HUES64 (cell line): ENCODE results near the gene ATP11A.

Experiments used
- H3K27ac ChIP-seq: 2 replicates; pipeline ENCODE4 v1.7.0; 2013; ENCODE audit warnings: low read depth, low read length, inconsistent platforms
- H3K27me3 ChIP-seq: 2 replicates; pipeline ENCODE4 v1.6.1; 2013; ENCODE audit warnings: mild to moderate bottlenecking, low read length; ENCODE audit not compliant: insufficient read depth
- H3K36me3 ChIP-seq: 2 replicates; pipeline ENCODE4 v1.6.1; 2013; ENCODE audit warnings: mild to moderate bottlenecking, low read length; ENCODE audit not compliant: insufficient read depth
- H3K4me1 ChIP-seq: 2 replicates; pipeline ENCODE4 v1.6.1; 2013; ENCODE audit warnings: mild to moderate bottlenecking, low read length, moderate library complexity; ENCODE audit not compliant: insufficient read depth
- H3K4me3 ChIP-seq: 2 replicates; pipeline ENCODE4 v1.5.1; 2013; ENCODE audit warnings: mild to moderate bottlenecking, low read length, moderate library complexity
- H3K9ac ChIP-seq: 2 replicates; pipeline ENCODE4 v1.6.1; 2013; ENCODE audit warnings: mild to moderate bottlenecking, low read depth, low read length
- H3K9me3 ChIP-seq: 2 replicates; pipeline ENCODE4 v1.6.1; 2013; ENCODE audit warnings: low read depth, low read length; ENCODE audit not compliant: insufficient read depth
- WGBS: fragments of 150-250, 120-280 bp; methylation state at CpG from one replicate; pipeline ENCODE4 v1.1.7; 2013; ENCODE audit warnings: missing lambda C conversion rate; 5-methylcytosine and 5-hydroxymethylcytosine counted together

Gene ATP11A

GRCh38 chr13:112768795-112769481, 79.1 kb downstream of the ATP11A start:
- Histone ChIP-seq H3K4me1 (peaks cover 8% of the 10 kb centered on the region; the same call in 1 of the 2 replicates), H3K9me3 (no peaks in the 10 kb centered on the region), H3K27me3 (no peaks in the 10 kb centered on the region), H3K9ac (no peak overlapping the region), H3K4me3 (no peak overlapping the region), H3K36me3 (no peaks in the 10 kb centered on the region), H3K27ac (no peak overlapping the region)
- WGBS = 86% methylated on average over 25 of the region's 25 CpGs

- Histone ChIP-seq H3K36me3 (no peaks in the 10 kb centered on the region), H3K27me3 (no peaks in the 10 kb centered on the region), H3K27ac (no peak overlapping the region), H3K4me1 (peaks cover 8% of the 10 kb centered on the region; the same call in 1 of the 2 replicates), H3K9me3 (no peaks in the 10 kb centered on the region), H3K4me3 (no peak overlapping the region), H3K9ac (no peak overlapping the region)
- 87% methylated on average over 18 of the region's 18 CpGs for WGBS
Measured at GRCh38 chr13:112769615-112770014, 79.8 kb downstream of the ATP11A start.

- Histone ChIP-seq H3K9me3 (no peaks in the 10 kb centered on the region), H3K27me3 (no peaks in the 10 kb centered on the region)
- WGBS = 89% methylated on average over 26 of the region's 26 CpGs
Measured at GRCh38 chr13:112770504-112770903, 80.7 kb downstream of the ATP11A start.

GRCh38 chr13:112771139-112771876, 81.5 kb downstream of the ATP11A start:
- Histone ChIP-seq H3K4me1 (peaks cover 5% of the 10 kb centered on the region), H3K36me3 (no peaks in the 10 kb centered on the region), H3K9ac (no peak overlapping the region), H3K27ac (no peak overlapping the region), H3K4me3 (no peak overlapping the region), H3K27me3 (no peaks in the 10 kb centered on the region), H3K9me3 (no peaks in the 10 kb centered on the region)
- 91% methylated on average over 20 of the region's 20 CpGs for WGBS

More at GRCh38 chr13:112770504-112770903, 80.7 kb downstream of the ATP11A start:
- Histone ChIP-seq H3K4me1 (peaks cover 8% of the 10 kb centered on the region), H3K4me3 (no peak overlapping the region), H3K27ac (no peak overlapping the region), H3K9ac (no peak overlapping the region), H3K36me3 (no peaks in the 10 kb centered on the region)

DNA sequence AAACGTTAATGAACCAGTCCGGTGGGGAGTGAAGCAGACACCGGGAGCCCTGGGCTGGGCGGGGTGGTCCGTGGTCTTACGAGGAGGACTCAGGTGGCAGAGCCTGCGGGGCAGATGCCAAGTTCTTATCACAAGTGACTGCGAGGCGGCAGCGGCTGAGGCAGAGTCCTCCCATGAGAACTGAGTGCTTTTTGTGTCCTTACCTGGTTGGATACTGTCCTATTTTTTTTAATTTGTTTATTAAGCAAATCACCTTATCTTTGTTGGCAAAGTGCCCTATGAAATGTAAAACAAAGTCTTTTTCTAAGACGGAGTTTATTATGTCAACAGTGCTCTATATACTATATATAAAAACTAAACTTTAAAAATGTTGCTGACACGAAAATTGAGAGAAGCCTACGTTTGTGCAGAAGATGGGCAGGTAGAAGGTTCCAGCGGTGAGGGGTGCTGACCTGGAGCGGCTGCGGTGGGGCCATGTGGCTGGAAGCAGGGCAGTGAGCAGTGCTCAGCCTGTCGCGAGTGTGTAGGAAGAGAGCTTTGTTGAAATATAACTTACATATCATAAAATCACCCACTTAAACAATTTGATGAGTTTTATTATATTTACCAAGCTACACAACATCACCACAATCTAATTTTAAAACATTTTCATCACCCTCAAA, 82.2 kb downstream of the ATP11A start:
- H3K27ac ChIP-seq = no peak overlapping the region
- H3K9me3 ChIP-seq = no peaks in the 10 kb centered on the region
- H3K4me3 ChIP-seq = no peak overlapping the region
- H3K27me3 ChIP-seq = no peaks in the 10 kb centered on the region
- H3K4me1 ChIP-seq = peaks cover 5% of the 10 kb centered on the region
- no peaks in the 10 kb centered on the region for H3K36me3 ChIP-seq
- 94% methylated on average over 15 of the region's 18 CpGs for WGBS
- H3K9ac ChIP-seq = no peak overlapping the region

- no peak overlapping the region for H3K4me3 ChIP-seq
- H3K4me1 ChIP-seq = peaks cover 5% of the 10 kb centered on the region
- H3K9ac ChIP-seq = no peak overlapping the region
- no peak overlapping the region for H3K27ac ChIP-seq
- H3K9me3 ChIP-seq = no peaks in the 10 kb centered on the region
- no peaks in the 10 kb centered on the region for H3K27me3 ChIP-seq
- 90% methylated on average over 10 of the region's 10 CpGs for WGBS
- no peaks in the 10 kb centered on the region for H3K36me3 ChIP-seq
Measured at GRCh38 chr13:112772539-112772909, 82.7 kb downstream of the ATP11A start.

GRCh38 chr13:112772929-112773328, 83.1 kb downstream of the ATP11A start:
- no peak overlapping the region for H3K4me3 ChIP-seq
- H3K9me3 ChIP-seq = no peaks in the 10 kb centered on the region
- no peaks in the 10 kb centered on the region for H3K27me3 ChIP-seq
- peaks cover 5% of the 10 kb centered on the region for H3K4me1 ChIP-seq
- H3K27ac ChIP-seq = no peak overlapping the region
- no peaks in the 10 kb centered on the region for H3K36me3 ChIP-seq
- H3K9ac ChIP-seq = no peak overlapping the region
- WGBS = 90% methylated on average over 8 of the region's 8 CpGs

DNA sequence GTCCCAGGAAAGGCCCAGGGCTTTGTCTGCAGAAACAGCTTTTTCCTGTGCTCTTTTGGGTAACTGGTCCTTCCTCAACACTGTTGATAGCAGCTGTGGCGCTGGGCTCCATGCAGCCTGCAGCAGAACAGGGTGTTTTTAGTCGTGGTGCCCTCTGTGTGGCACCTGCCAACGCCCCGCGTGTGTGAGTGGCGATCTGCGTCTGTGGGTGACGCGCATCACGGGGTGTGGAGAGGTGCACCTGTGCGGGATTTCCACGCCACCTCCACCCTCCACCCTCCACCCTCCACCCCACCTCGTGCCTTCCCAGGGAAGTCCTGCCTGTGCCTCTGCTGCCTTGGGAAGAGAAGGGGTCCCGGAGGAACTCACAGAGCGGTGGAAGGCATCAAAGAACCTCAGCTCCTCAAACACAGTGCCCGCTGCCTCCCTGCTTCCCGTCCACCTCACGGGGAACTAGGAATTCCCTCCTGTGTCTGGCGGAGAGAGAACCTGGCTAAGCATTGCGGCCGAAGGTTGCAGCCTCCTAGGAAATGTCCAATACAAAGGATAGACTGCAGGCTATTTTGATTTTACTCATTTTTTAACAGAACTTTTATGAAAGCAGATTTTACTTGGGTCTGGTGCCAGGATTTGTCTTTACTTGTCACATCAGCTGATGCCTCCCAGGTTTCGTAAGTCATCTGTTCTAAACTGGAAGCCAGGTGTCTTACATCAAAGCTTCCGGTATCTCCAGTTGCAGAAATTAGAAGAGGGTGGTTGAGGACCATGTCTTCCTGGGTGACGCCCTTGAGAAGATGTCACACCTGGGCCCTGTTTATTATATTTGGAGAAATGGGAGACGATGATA, 84.0 kb downstream of the ATP11A start:
- Histone ChIP-seq H3K4me3 (no peak overlapping the region), H3K4me1 (peaks cover 5% of the 10 kb centered on the region), H3K27ac (no peak overlapping the region), H3K9ac (no peak overlapping the region), H3K36me3 (no peaks in the 10 kb centered on the region), H3K27me3 (no peaks in the 10 kb centered on the region), H3K9me3 (no peaks in the 10 kb centered on the region)
- 92% methylated on average over 24 of the region's 25 CpGs for WGBS

GRCh38 chr13:112774448-112774792, 84.6 kb downstream of the ATP11A start:
- no peaks in the 10 kb centered on the region for H3K36me3 ChIP-seq
- H3K9ac ChIP-seq = no peak overlapping the region
- no peak overlapping the region for H3K4me3 ChIP-seq
- no peaks in the 10 kb centered on the region for H3K9me3 ChIP-seq
- H3K4me1 ChIP-seq = peaks cover 5% of the 10 kb centered on the region
- H3K27me3 ChIP-seq = no peaks in the 10 kb centered on the region
- 94% methylated on average over 7 of the region's 7 CpGs for WGBS
- H3K27ac ChIP-seq = no peak overlapping the region

- H3K9me3 ChIP-seq = no peaks in the 10 kb centered on the region
- H3K4me3 ChIP-seq = no peak overlapping the region
- 90% methylated on average over 34 of the region's 36 CpGs for WGBS
- H3K27me3 ChIP-seq = no peaks in the 10 kb centered on the region
- peaks cover 8% of the 10 kb centered on the region for H3K4me1 ChIP-seq
- no peaks in the 10 kb centered on the region for H3K36me3 ChIP-seq
- H3K27ac ChIP-seq = no peak overlapping the region
- H3K9ac ChIP-seq = no peak overlapping the region
Measured at GRCh38 chr13:112774829-112775565, 85.2 kb downstream of the ATP11A start.
